Muscle layer of colon (tissue), 2 donors: ENCODE measurements around the gene MSL1.

Experiments used
- H3K27ac ChIP-seq: one replicate; pipeline ENCODE4 v1.7.0; 2013; ENCODE audit warnings: low read depth, mild to moderate bottlenecking, low read length, moderate library complexity
- H3K27me3 ChIP-seq, 2 donors: one replicate each; pipeline ENCODE4 v1.7.0; 2013; ENCODE audit warnings: low read length in 2 of 2, mild to moderate bottlenecking in 2 of 2; ENCODE audit not compliant: insufficient read depth in 2 of 2, control insufficient read depth in 1 of 2
- H3K36me3 ChIP-seq: one replicate; pipeline ENCODE4 v1.7.0; 2013; ENCODE audit warnings: mild to moderate bottlenecking, low read length; ENCODE audit not compliant: insufficient read depth
- H3K4me1 ChIP-seq: one replicate; pipeline ENCODE4 v1.7.0; 2013; ENCODE audit warnings: mild to moderate bottlenecking, low read length; ENCODE audit not compliant: insufficient read depth
- H3K4me3 ChIP-seq, 2 donors: one replicate each; pipeline ENCODE4 v1.7.0; 2013; ENCODE audit warnings: low read length in 2 of 2, low read depth in 1 of 2, mild to moderate bottlenecking in 1 of 2, moderate library complexity in 1 of 2
- H3K9ac ChIP-seq: one replicate; pipeline ENCODE4 v1.7.0; 2013; ENCODE audit warnings: low read length
- H3K9me3 ChIP-seq: one replicate; pipeline ENCODE4 v1.7.0; 2013; ENCODE audit warnings: mild to moderate bottlenecking, low read length
- donor health status: abdominal sarcoma.
- donor health status: Adenocarcinoma of cecum.

MSL1 gene

DNA sequence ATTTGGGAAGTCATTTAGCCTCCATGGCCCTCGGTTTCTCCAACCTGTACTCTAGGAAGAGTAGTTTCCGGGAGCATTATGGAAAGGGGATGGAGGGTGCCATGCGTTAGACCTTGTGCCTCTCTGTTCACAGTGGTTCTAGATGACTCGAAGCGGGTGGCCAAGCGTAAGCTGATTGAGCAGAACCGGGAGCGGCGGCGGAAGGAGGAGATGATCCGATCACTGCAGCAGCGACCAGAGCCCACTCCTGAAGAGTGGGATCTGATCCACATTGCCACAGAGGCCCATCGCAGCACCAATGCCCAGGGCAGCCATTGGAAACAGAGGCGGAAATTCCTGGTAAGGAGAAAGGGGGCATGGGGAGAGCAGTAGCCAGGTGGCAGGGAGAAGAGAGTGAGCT is 37.3 kb upstream of the MSL1 start:
- H3K9me3 ChIP-seq = no peaks in the 10 kb centered on the region
- no peak overlapping the region for H3K9ac ChIP-seq
- no peak overlapping the region for H3K27ac ChIP-seq
- H3K4me3 ChIP-seq = no peak overlapping the region
- H3K36me3 ChIP-seq = peaks cover 69% of the 10 kb centered on the region
- peaks cover 23% of the 10 kb centered on the region for H3K4me1 ChIP-seq
- no peaks in the 10 kb centered on the region for H3K27me3 ChIP-seq

DNA sequence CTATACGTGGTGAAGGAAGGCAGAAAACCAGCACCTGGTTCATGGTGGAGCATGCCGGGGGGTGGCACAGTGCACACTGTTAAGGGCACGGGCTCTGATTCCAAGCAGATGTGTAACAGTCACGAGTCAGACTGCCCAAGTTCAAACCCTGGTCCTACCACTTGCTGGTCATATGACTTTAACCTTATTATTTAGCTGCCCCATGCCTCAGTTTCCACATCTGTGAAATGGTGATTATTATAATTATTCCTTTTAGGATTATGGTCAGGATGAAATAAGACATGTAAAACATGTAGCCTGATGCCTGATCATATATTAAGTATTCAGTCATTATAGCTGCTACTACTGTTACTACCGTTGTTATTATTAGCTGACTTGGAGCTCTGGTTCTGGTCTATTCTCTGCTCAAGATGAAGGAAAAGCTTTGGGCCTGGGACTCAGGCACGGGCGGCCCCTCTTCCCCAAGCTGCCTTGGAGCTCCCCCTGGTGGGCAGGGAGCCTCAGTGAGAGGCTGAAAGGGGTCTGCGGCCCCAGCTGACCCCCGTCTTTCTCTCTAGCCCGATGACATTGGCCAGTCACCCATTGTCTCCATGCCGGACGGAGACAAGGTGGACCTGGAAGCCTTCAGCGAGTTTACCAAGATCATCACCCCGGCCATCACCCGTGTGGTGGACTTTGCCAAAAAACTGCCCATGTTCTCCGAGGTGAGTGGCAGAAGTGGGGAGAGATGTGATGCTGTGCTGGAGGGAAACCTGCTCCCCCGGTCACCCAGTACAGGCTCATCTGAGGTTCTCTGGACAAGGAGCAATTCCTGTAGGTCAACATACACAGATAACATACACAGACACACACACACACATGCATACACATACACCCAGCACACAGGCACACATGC is 35.4 kb upstream of the MSL1 start:
- H3K36me3 ChIP-seq = peaks cover 66% of the 10 kb centered on the region
- no peak overlapping the region for H3K4me3 ChIP-seq
- H3K27me3 ChIP-seq = no peaks in the 10 kb centered on the region
- H3K9ac ChIP-seq = no peak overlapping the region
- no peaks in the 10 kb centered on the region for H3K9me3 ChIP-seq
- H3K27ac ChIP-seq = no peak overlapping the region
- peaks cover 42% of the 10 kb centered on the region for H3K4me1 ChIP-seq

DNA sequence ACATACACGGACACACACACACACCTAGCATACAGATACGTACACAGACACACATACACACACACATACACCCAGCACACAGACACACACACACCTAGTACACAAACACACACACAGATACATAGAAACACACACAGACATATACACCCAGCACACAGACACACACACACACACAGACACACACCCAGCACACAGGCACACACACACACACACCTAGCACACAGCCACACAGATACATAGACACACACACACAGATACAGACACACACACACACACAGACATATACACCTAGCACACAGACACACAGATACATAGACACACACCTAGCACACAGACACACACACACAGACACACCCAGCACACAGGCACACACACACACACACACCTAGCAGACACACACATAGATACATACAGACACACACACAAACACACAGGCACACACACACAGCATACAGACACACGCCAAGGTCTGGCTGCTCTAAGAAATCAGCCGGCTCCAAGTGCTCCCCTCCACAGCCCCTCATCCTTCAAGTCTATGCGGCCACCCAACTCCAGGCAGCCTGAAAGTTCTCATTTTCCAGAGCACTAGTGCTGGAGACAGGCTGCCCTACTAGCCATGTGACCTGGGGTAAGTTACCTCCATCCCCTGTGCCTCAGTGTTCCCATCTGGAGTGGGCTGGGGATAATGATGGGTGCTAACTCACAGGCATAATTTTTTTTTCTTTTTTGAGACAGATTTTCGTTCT is 34.5 kb upstream of the MSL1 start:
- H3K36me3 ChIP-seq = peaks cover 66% of the 10 kb centered on the region
- no peak overlapping the region for H3K9ac ChIP-seq
- H3K9me3 ChIP-seq = no peaks in the 10 kb centered on the region
- H3K4me1 ChIP-seq = peaks cover 48% of the 10 kb centered on the region
- H3K4me3 ChIP-seq = no peak overlapping the region
- H3K27me3 ChIP-seq = no peaks in the 10 kb centered on the region
- no peak overlapping the region for H3K27ac ChIP-seq

DNA sequence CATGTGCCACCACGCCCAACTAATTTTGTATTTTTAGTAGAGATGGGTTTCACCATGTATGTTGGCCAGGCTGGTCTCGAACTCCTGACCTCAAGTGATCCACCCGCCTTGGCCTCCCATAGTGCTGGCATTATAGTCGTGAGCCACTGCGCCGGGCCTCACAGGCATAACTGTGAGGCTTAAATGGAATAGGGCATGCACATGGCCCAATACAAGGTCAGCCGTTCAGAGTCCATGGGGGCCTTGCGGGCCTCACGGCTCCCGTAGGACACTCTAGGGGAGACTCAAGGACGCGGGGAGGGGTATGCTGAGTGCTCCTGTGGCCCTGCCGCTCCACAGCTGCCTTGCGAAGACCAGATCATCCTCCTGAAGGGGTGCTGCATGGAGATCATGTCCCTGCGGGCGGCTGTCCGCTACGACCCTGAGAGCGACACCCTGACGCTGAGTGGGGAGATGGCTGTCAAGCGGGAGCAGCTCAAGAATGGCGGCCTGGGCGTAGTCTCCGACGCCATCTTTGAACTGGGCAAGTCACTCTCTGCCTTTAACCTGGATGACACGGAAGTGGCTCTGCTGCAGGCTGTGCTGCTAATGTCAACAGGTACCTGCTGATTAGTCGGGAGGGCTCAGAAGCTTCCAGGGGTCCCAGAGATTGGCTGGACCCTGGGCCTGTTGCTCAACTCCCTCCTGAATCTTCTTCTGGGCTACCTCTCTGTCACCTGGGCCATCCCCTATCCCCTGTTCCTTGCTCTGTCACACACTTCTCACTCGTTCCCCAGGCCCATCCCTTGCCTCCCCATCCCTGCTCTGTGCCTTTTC is 33.7 kb upstream of the MSL1 start:
- Histone ChIP-seq H3K27ac (peak overlapping the region; percentile 32), H3K9ac (no peak overlapping the region), H3K4me3 (no peak overlapping the region), H3K4me1 (peaks cover 56% of the 10 kb centered on the region), H3K9me3 (no peaks in the 10 kb centered on the region), H3K36me3 (peaks cover 71% of the 10 kb centered on the region), H3K27me3 (no peaks in the 10 kb centered on the region)

DNA sequence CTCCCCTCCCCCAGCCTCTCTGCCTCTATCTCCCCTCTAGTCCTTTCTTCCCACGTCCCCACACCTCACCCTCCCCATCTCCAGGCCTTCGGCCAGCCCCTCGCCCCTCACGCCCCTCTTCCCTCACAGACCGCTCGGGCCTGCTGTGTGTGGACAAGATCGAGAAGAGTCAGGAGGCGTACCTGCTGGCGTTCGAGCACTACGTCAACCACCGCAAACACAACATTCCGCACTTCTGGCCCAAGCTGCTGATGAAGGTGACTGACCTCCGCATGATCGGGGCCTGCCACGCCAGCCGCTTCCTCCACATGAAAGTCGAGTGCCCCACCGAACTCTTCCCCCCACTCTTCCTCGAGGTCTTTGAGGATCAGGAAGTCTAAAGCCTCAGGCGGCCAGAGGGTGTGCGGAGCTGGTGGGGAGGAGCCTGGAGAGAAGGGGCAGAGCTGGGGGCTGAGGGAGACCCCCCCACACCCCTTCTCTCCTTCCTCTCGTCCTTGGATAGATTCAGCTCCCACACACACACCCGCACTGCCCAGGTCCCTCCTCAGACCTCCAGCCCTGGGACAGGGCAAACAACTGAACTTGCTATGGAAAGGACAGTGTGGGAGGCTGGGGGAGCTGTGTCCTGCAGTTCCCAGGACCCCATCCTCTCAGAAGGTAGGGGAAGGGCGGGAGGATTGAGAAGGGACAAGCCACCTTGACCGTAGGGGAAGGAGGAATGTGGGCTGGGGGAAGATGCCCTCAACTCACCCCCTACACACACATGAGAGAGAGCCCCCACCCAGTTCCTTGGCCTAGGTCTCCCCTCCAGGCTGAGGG is 32.5 kb upstream of the MSL1 start:
- H3K36me3 ChIP-seq = peaks cover 71% of the 10 kb centered on the region
- no peak overlapping the region for H3K4me3 ChIP-seq
- H3K9ac ChIP-seq = peak overlapping the region; percentile 19
- H3K4me1 ChIP-seq = peaks cover 68% of the 10 kb centered on the region
- no peaks in the 10 kb centered on the region for H3K9me3 ChIP-seq
- peak overlapping the region; percentile 73 for H3K27ac ChIP-seq
- no peaks in the 10 kb centered on the region for H3K27me3 ChIP-seq

DNA sequence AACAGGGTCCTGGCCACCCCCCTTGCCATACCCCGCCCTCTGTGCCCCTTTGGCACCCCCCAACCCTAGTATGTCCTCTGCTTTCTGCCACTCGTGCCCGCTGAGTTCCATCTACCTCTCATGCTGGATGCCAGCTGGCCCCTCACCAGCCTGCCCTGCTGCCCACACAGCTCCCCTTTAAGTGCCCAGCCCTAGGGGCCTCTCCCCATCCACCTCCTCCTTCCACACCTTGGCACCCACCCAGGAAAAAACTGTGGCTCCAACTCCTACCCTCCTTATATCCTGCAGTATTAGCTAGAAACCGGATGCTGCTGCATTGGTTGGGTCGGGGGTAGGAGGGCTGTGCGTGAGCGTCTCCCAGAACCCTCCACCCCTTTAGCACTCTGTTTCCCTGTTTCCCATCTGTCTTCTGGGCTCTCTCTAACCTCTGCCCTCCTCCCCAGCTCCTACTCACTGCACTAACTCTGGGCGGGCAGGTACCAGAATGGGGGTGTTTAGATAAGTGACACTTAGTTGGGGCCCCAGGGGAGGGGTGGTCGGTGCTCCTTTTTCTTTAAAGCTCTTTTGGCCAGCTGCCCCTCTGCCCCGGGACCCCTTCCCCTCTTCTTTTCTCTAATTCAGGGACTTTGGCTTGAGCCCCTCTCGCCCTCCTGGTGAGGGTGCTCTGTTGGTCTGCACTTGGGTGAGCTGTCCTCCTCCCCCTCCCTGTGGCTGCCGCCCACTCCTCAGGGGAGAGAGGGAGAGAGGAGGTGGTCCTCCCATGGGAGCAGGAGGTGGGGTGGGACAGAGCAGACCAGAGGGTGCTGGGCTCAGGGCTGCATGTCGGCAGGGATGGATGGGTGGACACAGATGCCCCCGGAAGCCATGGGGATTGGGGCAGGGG is 31.3 kb upstream of the MSL1 start:
- Histone ChIP-seq H3K4me3 (no peak overlapping the region), H3K27ac (peak overlapping the region; percentile 73), H3K9me3 (no peaks in the 10 kb centered on the region), H3K9ac (no peak overlapping the region), H3K27me3 (no peaks in the 10 kb centered on the region), H3K4me1 (peaks cover 80% of the 10 kb centered on the region), H3K36me3 (peaks cover 71% of the 10 kb centered on the region)

DNA sequence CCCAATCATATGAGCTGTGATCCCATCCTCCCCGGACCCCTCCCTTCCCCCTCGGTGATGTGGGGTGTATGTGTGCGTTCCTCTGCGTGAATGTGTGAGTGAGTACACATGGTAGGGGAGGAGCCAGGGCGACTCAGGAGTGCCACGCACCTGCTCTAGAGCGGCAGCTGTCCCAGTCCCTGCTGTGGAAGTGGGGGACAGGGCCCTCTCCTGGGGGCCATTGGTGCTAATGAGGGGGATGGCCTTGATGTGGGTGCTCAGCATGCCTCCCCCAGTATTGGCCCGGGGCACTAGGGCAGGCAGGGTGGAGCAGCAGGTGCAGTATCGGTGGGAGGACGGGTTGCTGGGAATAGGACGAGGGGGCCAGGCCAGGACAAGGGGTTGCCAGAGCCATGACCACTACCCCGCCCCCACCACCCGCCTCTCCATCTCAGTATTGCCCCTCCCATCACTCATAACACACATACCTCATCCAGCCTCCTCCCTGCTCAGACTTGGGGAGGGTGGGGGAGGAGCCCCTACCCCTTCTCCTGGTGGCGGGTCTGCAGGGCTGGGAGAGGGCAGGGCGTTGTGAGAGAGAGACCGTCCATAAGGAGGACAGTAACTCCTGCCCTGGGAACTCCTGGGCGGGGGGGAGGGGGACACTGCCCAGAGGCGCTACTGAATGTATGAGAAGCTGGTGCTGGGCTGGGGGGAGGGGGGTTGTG is 29.9 kb upstream of the MSL1 start:
- Histone ChIP-seq H3K27me3 (no peaks in the 10 kb centered on the region), H3K36me3 (peaks cover 71% of the 10 kb centered on the region), H3K9ac (no peak overlapping the region), H3K4me3 (no peak overlapping the region), H3K9me3 (no peaks in the 10 kb centered on the region), H3K4me1 (peaks cover 82% of the 10 kb centered on the region), H3K27ac (peak overlapping the region; percentile 70)

DNA sequence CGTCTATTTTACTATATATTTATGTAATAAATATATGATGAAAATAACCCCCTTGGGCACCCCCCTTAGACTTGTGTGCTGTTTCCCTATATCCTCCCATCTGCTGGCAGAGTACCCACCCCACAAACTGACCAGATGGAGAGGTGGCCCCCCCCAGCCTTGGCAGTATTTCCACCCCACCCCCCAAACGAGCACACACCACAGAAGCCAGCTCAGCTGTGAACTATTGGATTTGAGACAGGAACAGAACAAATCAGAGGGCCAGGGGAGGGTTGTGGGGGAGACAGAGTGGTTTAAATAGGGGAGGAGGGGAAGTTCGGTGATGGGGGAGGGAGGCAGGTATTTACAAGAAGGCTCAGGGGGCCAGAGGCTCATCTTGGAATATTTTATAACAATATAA is 29.2 kb upstream of the MSL1 start:
- Histone ChIP-seq H3K9ac (no peak overlapping the region), H3K36me3 (peaks cover 71% of the 10 kb centered on the region)

DNA sequence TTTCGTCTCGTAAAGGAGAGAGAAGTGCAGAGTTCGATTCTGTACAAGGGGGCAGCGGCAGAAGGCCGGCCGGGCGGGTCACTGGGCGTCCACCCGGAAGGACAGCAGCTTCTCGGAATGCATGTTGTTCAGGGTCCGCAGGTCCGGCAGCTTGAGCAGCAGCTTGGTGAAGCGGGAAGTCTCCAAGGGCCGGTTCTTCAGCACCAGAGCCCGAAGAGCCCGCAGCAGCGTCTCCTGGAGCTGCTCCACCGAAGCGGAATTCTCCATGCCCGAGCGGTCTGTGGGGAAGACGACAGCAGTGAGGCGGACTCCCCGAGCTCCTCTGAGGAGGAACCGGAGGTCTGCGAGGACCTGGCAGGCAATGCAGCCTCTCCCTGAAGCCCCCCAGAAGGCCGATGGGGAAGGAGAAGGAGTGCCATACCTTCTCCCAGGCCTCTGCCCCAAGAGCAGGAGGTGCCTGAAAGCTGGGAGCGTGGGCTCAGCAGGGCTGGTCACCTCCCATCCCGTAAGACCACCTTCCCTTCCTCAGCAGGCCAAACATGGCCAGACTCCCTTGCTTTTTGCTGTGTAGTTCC is 28.7 kb upstream of the MSL1 start:
- H3K36me3 ChIP-seq = peaks cover 71% of the 10 kb centered on the region

More for the DNA sequence above, 29.2 kb upstream of the MSL1 start:
- no peak overlapping the region for H3K4me3 ChIP-seq
- H3K27me3 ChIP-seq = no peaks in the 10 kb centered on the region
- H3K9me3 ChIP-seq = no peaks in the 10 kb centered on the region
- peak overlapping the region; percentile 70 for H3K27ac ChIP-seq
- peaks cover 88% of the 10 kb centered on the region for H3K4me1 ChIP-seq

More for the DNA sequence above, 28.7 kb upstream of the MSL1 start:
- no peaks in the 10 kb centered on the region for H3K27me3 ChIP-seq
- H3K4me3 ChIP-seq = no peak overlapping the region
- H3K4me1 ChIP-seq = peaks cover 93% of the 10 kb centered on the region
- H3K27ac ChIP-seq = peak overlapping the region; percentile 70
- H3K9me3 ChIP-seq = no peaks in the 10 kb centered on the region
- H3K9ac ChIP-seq = peak overlapping the region; percentile 33
